Tibial nerve (tissue), 4 donors: ENCODE results near the gene MDM1.

Experiments used
- CTCF ChIP-seq, 5 experiments: fragments of 200-600 bp in 3 of 5; fragments of 450-650 bp in 2 of 5; sonication (generic) in 3 of 5; IDR thresholded peaks; one replicate each; pipeline ENCODE4 v1.5.1; 2016 to 2019; ENCODE audit warnings: antibody characterized with exemption in 5 of 5, mild to moderate bottlenecking in 3 of 5, moderate library complexity in 2 of 5
- EP300 ChIP-seq, 2 donors: sonication (generic); formaldehyde crosslinking; IDR thresholded peaks; one replicate each; pipeline ENCODE4 v1.6.1; 2017; ENCODE audit warnings: antibody characterized with exemption in 2 of 2, mild to moderate bottlenecking in 1 of 2
- POLR2A ChIP-seq, 2 donors: fragments of 450-650 bp; IDR thresholded peaks; one replicate each; pipeline ENCODE4 v1.6.1; 2017; ENCODE audit warnings: antibody characterized with exemption in 2 of 2, mild to moderate bottlenecking in 2 of 2, moderate library complexity in 2 of 2

DNA sequence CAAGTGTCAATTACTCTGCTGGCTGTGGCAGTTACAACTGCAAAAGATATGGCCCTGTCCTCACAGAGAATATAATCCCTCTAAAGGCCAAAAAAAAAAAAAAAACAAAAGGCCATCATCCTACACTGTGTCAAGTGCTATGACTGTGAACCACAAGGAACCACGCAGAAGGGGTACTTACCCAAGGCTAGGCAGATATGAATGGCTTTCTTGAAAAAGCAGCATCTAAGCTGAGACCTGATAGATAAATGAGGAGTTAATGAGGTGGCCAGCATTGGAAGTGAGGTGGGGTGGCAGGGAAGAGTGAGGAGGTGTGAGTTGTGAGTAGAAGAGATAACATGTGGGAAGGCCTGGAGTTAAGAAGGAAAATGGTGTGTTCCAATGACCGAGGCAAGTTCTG is 62.4 kb downstream of the MDM1 start:
- TF ChIP-seq CTCF (IDR thresholded peaks at IDR 0.05) (no peak), POLR2A (IDR thresholded peaks at IDR 0.05) (no peak), EP300 (IDR thresholded peaks at IDR 0.05) (no peak)
